ENCODE results near the gene NKD2. TPM values are rescaled to one million over a fixed set of nuclear protein-coding genes. Genes with fewer than 3 reads are reported as not detected.
"Not testable (repeated sequence)": the region's sequence is repeated elsewhere in the genome, so short reads cannot be mapped to it uniquely, and the experiment has no call there.

Gene NKD2, protein sequence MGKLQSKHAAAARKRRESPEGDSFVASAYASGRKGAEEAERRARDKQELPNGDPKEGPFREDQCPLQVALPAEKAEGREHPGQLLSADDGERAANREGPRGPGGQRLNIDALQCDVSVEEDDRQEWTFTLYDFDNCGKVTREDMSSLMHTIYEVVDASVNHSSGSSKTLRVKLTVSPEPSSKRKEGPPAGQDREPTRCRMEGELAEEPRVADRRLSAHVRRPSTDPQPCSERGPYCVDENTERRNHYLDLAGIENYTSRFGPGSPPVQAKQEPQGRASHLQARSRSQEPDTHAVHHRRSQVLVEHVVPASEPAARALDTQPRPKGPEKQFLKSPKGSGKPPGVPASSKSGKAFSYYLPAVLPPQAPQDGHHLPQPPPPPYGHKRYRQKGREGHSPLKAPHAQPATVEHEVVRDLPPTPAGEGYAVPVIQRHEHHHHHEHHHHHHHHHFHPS
- 0.43 and 2.8 TPM in 2 replicates for total RNA-seq (2014; rRNA removed; shearing (Covaris generic))

- no peak for DNase-seq (ENCODE audit: low spot score)
Observed at GRCh38 chr5:1008451-1009358, at the start of gene NKD2. Gene NKD2 (plus strand): TSS chr5:1008802. CDS start chr5:1009058, 256 bp downstream.

DNA sequence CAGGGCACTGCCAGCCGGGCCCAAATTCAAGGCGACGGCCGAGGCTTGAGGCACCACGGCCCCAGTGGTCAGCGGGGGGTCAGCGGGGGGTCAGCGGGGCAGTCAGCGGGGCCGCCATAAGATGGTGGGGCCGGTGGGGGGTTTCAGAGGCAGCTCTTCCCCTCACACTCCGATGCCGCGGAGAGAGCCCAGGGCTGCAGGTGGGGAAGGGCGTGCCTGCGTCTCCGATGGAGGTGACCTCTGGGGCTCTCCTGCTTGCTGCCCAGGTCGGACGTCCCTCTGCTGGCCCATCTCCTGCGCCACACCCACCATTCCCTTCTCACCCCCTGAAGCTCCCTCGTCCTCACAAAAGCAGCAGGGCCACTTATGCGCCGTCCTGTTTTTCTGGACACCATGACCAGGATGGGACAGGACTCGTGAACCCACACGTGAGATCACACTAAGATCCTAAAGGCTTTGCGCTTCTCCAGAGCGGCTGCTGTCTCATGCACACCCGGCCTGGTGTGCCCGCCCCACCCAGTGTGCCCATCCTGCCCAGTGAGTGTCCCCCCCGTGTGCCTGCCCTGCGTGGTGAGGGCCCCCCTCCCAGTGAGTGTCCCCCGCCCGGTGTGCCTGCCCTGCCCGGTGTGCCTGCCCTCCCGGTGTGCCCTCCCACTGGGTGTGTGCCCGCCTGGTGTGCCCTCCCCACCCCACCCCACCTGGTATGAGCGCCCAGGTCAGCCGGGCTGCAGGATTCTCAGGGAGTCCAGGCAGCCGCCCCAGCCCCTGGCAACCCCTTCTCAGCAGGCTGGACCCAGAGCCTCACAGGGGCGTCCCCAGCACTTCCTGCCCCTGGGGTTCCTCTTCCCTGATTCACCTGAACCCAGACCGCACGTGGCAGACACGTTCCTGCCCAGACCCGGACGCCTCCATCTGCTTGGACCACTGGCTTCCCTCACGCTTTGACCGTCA, 48.7 kb upstream of the NKD2 start:
- DNase-seq (ENCODE audit: low spot score), result no peak

DNA sequence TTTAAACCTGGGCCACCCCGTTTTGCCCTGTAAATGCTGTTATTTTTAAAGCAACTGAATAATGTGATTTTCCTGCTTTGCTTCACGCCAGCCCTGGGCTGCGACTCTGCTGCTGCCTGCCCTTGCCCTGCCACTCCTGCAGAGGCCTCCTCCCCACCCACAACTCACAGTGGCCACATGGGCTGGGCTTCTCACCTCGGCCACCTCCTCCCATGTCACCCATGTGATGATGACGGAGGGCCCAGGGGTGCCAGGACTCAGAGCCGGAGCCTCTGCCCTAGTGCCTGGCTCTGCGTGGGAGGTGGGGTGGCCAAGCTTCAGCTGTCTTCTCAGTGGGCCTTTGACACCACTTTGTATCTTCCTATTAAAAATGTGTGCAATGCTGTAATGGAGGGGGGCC, 48.1 kb upstream of the NKD2 start:
- DNase-seq (ENCODE audit: low spot score), result no peak

- no peak for DNase-seq (ENCODE audit: low spot score)
Observed at GRCh38 chr5:961002-961710, 47.4 kb upstream of the NKD2 start.

GRCh38 chr5:961711-962240, 46.8 kb upstream of the NKD2 start:
- DNase-seq (ENCODE audit: low spot score), result no peak

- DNase-seq (ENCODE audit: low spot score), result no peak
Observed at GRCh38 chr5:962386-962785, 46.2 kb upstream of the NKD2 start.

- DNase-seq (ENCODE audit: low spot score), result no peak
Observed at GRCh38 chr5:962801-963200, 45.8 kb upstream of the NKD2 start.

- DNase-seq (ENCODE audit: low spot score), result no peak
Observed at GRCh38 chr5:963310-963672, 45.3 kb upstream of the NKD2 start.

GRCh38 chr5:963673-964531, 44.7 kb upstream of the NKD2 start:
- no peak for DNase-seq (ENCODE audit: low spot score)

- DNase-seq (ENCODE audit: low spot score), result no peak
Observed at GRCh38 chr5:964821-965220, 43.8 kb upstream of the NKD2 start.

- DNase-seq (ENCODE audit: low spot score), result no peak
Observed at GRCh38 chr5:965604-966344, 42.8 kb upstream of the NKD2 start.

- no peak for DNase-seq (ENCODE audit: low spot score)
Observed at GRCh38 chr5:966345-966710, 42.3 kb upstream of the NKD2 start.

GRCh38 chr5:966941-967340, 41.7 kb upstream of the NKD2 start:
- no peak for DNase-seq (ENCODE audit: low spot score)

DNA sequence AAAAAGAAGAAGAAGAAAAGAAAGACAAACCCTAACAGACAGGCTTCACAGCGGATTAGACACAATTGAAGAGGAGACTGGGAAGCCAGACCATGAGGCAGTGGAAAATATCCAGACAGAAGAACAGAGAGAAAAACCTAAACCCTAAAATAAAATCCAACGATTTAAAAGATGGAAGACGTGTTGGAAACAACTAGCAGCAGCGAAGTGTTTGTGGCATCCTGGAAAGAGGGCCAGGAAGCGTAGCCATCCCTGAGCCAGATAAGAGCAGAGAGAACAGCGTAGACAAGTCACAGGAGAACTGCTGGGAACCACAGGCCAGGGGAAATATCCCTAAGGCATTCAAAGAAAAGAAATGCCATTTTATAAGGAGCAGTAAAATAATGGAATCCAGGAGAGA, 39.7 kb upstream of the NKD2 start:
- no peak for DNase-seq (ENCODE audit: low spot score)

DNA sequence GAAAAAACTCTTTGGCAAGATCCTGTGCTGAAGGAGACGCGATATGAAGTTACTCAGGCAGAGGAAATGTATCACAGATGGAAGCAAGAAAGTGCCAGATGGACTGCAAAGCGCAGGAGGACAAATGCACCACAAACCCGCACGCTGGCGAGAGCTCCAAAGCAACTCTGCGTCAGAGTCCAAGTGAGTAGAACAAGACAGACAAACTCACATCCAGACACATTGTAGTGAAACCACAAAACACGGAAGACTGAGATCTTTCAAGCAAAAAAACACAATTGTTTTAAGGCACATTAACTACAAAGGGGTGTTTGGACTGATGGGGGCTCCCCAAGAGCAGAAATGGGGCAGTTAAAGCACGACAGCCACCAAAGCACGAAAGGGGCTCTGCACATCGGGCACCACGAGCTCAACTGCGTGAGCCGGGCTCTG, 39.2 kb upstream of the NKD2 start:
- DNase-seq (ENCODE audit: low spot score), result no peak

DNA sequence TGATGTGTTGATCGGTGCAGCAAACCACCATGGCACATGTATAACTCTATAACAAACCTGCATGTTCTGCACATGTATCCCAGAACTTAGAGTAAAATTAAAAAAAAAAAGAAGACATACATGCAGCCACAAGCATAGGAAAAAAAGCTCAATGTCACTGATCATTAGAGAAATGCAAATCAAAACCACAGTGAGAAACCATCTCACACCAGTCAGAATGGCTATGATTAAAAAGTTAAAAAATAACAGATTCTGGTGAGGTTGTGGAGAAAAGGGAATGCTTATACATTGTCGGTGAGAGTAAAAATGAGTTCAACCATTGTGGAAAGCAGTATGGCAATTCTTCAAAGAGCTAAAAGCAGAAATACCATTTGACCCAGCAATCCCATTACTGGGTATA, 36.0 kb upstream of the NKD2 start:
- DNase-seq (ENCODE audit: low spot score), result not testable (repeated sequence)

DNA sequence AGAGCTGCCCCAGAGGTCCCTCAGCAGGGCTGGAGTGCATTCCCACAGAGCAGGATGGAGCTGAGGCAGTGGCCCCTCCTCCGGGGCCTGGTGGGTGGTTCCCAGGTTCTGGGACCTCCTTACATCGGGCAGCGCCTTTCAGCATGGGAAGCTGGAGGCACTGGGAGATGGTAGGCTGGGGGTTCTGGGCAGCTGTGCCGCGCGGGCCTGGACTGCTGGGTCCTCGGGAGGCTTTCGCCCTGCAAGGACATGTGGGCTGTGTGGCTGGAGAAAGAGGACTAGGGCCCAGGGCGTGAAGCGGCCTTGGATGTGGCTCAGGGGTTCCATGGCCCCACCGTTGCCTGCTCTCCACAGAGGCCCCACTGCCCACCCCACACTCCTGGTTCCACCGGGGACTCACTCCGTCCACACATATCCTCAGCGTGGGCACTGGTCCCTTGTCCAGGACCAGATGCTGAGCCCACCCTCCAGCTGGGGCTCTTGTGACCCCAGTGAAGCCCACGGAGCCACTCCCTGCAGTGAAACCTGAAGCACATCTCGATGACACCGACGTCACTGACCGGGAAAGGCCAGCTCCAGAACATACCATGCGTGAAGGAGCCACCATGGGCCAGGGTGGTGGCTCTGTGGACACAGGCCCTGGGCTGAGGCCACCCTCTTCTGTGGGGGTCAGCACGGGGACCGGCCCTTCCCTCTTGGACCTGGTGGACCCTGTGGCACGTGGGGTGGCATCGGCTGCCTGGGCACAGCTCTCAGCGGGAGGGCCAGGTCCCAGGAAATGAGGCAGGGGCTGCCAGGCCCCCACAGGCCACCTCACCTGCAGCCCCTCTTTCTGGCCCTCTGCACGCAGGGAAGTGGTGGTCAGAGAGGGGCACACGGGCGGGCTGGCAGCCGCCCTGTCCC, 31.5 kb upstream of the NKD2 start:
- no peak for DNase-seq (ENCODE audit: low spot score)

GRCh38 chr5:978054-978453, 30.5 kb upstream of the NKD2 start:
- no peak for DNase-seq (ENCODE audit: low spot score)
